Embryonic facial prominence (tissue), 1 donor: Measurements from ENCODE around the gene DCUN1D5.
A peak's percentile ranks its signal among the peaks of the same experiment; 100 is the strongest.

Experiments used
- DNase-seq: peaks from one replicate; pipeline ENCODE4 v3.0.0-alpha.2; 2016; ENCODE audit errors: extremely low spot score

The DCUN1D5 gene

DNA sequence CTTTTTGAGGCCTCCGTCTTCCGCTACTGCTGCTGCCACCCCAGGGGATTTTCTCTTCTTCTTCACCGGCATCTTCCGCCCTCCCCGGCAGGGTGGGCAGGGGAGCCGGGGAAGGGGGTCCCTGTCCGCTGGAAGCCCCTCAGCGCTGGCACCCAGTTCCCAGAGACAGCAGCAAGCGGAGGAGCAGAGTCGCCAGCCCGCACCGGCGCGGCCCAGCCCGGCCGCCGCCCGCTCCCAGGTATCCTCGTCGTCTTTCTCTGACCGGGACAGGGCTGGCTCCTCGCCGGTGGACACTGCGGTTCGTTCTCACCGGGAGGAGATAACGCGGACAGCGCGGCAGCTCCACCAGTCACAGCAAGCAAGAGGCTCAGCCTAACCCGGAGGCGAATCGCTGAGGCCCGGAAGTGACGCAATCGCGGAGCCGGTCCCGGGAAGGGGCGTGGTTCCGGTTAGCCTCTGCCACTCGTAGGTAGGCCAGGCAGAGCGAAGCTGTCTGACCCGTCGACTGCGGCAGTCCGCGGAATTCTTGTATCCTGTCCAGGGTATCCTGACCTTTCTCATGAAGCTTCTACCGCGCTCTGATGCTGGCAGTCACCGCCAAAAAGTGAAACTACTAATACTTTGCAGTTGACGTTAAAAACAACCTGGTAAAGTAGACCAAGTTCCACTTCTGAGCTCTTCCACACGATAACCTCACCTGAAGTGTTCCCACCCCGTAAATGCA lies at the start of gene DCUN1D5:
TSS of gene DCUN1D5 (minus strand) at position 360 of the 724 bp plus-strand sequence. CDS start at position 72, 288 bp downstream.
- DNase-seq = peak; percentile 89

DNA sequence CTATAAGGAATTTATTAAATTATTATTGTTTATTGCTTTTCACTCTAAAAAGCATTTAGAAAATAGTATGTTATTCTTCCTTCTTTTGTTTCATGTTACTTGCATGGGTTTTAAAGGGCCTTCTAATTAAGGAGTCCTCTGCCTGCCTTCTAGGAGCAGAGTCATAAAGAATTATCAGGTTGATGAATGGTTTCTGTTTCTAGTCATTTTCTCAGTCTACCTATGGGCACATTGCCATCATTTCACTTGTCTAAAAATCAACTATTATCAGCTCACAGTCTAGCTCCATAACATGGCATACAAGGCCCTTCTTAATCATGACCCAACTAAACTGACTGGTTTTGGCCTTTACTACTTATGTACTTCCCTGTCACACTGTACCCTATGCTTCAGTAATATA lies 33.5 kb upstream of the DCUN1D5 start:
- DNase-seq = no peak

DNA sequence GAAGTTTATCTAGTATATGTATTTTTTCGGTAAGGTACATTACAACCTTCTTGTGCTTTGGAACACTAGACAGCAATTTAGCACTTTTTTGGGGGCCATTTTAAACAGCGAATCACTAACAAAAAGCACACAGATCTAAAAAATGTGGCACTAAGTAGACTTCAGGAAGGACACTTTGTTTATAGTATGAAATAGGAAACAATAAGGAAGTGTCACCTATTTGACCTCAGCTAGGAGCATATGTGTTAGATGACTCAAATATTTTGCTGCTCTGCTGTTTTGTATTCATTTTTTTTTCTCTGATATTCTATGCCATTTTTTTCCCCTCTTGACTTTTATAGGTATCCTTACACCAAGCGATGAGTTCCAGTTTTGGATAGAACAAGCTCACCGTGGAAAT lies 22.9 kb upstream of the DCUN1D5 start:
- no peak for DNase-seq

DNA sequence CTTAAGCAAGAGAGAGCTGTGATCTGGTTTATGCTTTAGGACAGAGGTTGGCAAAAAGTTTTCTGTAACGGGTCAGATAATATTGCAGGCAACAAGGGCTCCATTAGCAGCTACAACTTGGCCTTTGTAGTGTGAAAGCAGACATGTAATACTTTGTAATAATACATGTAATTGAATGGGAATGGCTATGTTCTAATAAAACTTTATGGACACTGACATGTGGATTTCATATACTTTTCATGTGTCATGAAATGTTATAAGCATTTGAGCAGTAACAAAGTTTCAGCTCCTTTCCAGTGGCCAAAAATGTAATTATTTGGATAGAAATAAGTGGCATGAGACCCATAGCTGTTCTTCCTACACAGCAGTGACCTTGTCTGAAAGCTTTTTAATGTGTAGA lies 20.4 kb upstream of the DCUN1D5 start:
- DNase-seq = no peak

DNA sequence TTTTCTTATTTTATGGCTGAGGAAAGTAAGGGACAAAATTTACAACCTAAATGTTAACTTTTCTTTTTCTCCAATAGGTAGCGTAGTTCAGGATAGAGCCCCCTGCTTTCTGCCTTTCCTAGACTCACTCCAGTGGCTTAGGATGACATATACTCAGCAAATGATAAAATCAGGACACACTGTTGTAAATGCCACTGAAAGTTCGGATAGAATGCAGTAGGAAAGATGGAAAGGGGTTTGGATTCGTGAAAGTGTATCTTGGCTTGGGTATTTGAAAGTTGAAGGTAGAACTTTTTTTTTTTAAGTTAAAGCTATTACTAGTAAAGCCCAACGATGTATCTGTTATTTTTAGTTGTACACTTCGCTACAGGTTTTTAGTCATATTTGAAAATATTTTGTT lies 19.4 kb upstream of the DCUN1D5 start:
- DNase-seq = no peak

DNA sequence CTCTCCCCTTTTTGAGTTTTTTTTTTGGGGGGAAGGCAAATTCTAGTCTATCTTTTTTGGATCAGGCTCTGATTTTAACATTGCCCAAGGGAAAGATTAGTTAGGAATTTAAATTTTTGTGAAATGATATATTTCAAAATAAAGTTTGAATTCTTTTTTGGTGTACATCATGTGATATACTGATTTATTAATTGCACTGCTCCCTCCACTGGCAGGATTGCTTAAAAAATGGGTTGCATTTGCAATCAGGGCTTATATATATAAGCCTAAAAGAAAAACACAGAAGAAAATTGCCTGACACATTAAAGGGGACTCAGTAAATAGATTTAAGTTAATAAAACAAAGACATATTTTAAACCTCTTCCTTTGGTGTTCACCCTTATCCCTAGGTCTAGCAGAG lies 18.4 kb upstream of the DCUN1D5 start:
- no peak for DNase-seq

DNA sequence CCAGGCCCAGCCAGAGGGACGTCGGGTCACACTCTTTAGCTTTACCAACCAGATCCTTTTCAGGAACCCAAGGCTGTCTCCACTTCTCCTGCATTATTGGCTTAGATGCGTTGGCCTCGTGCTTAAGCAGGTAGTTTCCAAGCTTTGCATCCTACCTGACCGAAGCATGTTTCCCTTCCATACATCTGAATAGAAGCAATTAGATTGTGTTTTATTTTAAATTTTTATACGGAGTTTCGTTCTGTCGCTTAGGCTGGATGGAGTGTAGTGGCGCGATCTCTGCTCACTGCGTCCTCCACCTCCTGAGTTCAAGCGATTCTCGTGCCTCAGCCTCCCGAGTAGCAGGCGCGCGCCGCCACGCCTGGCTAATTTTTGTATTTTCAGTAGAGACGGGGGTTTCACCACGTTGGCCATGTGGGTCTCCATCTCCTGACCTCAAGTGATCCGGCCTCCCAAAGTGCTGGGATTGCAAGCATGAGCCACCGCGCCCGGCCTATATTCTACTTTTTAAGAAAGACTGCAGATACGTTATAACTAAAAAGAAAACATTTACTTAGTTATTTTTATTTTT lies 17.9 kb upstream of the DCUN1D5 start:
- DNase-seq = no peak

DNA sequence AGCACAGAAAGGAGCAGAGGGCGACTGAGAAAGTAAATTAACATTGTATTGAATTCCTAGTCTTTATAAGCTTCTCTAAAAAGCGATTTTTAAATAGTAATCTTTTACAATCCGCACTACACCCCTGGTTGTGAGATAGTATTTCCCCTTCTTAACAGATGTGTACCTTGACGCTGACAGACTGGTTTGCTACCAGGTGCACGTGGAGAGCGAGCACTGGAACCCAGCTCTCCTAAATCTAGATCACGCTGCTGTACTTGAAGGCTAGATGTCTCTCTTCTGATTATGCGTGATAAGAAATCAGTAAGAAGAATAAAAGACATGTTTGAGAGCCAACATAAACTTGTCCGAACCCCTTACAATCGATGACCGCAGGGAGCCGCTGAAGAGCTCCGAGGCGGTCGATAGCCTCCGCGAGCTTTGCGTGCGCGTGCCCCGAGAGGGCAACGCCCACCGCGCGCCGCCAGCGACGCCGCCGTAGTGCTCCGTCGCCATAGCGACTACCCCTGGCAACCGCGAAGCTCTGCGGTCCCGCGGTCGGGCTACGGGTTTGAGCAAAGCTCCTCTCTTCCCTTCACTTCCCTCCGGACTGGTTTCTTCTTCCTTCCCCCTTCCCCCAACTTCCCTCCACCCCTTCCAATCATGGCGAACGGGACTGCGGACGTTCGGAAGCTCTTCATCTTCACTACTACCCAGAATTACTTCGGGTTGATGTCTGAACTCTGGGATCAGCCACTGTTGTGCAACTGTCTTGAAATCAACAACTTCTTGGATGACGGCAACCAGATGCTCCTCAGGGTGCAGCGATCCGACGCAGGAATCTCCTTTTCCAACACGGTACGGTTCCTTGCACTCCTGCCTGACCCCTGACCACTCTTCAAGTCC lies 17.2 kb upstream of the DCUN1D5 start, which contains the start of gene DYNC2H1:
TSS of gene DYNC2H1 (plus strand) at position 494 of the 885 bp plus-strand sequence. CDS start at position 643, 149 bp downstream.
- DNase-seq = peak; percentile 88

DNA sequence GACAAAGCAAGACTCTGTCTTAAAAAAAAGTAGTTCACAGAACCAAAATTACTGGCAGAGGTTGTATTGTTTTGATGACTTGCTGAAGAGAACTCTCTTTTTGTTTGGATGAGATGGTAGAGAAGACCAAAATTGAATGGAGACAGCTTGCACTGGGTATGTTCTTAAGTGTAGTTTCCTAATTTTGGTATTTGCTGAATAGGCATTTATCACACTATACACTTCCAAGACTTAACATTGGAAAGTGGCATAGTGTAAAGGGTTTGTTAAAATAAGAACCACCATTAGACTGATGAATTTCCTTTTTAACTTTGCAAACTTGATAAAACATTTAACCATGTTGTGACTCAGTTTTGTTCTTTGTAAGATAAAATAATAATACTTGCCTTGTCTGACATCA lies 5.3 kb upstream of the DCUN1D5 start:
- no peak for DNase-seq

DNA sequence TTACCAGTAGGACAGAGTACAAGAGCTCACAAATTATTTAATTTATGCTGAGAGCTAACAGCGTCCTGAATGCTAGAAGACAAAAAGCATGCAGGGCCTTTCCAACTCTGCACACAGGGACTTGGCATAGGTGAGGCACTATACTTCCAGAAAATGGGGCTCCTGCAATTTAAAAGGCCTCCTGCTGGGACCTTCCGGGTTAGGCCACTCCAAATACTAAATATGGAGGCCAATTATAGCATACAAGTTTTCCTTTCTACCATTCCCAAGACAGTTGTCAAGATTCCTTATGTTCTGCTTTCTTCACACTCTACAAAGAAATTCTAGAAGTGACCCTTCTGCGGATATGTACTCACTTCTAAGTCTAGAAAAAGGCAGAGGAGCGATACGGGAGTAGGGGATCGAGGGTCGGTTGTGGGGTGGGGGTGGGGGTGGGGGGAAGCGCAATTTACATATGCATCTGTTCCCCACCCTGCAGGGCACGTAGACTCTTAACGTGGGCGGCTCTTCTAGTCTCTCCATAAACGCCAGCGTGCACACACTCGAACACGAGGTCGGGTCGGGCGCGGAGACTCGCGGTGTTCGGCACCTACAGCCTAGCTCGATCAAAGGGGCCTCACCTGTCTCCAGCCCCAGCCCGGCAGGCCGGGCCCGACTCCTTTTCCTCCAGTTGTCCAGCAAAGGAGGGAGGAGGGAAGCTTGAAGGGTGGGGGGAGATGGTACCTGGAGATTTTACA lies 728 bp downstream of the DCUN1D5 start:
- DNase-seq = no peak

DNA sequence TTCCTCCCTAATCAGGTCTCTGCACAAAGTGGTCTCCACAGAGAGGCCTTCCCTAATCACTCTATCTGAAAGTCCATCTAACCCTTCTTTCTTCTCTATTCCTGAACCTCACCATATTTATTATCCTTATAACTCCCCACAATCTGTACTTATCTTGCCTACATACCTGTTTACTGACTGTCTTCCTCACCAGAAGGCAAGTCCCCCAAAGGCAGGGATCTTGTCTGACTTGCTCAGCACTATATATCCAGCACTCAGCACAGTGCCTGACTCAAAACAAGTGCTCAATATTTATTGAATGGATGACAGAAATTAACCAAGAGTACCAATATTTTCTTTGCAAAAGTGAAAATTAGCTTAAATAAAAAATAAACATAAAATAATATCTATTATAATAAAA lies 5.5 kb downstream of the DCUN1D5 start:
- no peak for DNase-seq

DNA sequence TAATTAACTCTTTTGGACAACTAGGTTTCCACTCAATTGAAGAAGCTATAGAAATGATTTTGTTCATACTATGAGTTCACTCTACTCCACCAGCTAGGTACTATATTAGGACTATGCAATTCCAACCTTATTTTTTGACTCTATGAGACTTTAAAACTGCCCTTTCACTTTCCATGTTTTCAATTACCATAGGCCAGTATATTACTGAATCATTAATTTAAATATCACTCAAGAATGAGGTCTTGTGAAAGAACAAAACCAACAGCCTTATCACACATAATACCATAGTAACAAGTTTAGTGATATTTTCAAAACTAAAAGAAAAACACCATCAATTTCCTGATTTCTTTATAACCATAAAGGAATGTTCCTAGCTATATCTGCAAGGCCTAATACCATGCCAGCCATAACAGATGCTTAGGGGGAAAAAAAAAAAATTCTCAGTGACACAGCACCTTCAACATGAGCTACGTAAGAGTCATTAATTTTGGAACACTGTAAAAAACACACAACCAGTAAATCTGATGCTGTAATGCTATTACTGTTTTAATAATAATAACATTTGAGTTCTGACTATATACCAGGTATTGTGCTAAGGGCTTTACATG lies 6.1 kb downstream of the DCUN1D5 start:
- no peak for DNase-seq

DNA sequence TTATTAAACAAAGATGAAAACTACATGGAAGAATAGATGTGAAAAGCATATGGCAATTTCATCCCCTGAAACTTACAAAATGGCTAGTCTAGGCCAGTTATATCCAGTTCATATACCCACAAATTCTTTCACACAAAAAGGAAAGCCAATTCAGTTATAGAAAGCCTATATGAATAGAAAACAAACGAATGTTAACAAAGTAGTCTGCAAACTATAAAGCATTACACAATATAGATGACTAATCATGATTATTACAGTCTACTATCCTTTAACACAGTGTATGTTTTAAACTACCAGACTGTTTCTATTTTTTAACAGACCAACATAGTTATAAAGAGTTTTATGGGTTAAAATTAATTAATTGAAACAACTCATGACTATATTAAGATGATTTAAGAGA lies 12.1 kb downstream of the DCUN1D5 start:
- no peak for DNase-seq

DNA sequence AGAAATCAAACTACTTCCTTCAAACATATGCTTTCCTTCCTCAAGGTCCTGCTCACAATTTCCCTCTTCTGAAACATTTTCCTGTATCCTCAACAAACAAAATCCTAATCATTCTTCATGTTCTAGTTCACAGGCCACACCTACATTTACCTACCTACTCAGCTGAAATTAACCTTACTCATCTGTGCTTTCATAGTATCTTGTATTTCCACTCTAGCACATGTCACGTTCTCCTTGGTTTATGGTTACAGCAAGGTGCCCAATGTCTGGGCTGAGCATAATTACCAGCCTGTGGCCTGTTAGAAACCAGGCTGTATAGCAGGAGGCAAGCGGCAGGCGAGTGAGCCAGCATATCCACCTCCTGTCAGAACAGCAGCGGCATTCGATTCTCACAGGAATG lies 13.2 kb downstream of the DCUN1D5 start:
- DNase-seq = no peak

DNA sequence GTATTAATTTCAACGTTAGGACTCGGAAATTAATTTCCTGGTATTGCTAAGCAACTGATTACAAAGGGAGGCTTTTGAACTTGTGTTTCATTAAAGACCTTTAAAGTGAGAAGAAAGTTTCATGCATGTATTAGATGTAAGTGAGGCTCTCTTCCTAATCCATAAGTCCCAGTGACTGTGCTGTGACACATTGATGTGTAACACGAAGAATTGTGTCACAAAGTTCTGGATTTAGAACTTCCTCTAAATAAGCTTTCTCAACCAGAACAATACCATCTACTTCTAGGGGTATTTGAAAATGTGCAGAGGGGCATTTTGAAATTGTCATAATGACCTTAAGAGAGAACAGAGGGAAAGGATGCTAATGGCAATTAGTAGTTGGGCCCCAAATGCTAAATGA lies 14.4 kb downstream of the DCUN1D5 start:
- no peak for DNase-seq

DNA sequence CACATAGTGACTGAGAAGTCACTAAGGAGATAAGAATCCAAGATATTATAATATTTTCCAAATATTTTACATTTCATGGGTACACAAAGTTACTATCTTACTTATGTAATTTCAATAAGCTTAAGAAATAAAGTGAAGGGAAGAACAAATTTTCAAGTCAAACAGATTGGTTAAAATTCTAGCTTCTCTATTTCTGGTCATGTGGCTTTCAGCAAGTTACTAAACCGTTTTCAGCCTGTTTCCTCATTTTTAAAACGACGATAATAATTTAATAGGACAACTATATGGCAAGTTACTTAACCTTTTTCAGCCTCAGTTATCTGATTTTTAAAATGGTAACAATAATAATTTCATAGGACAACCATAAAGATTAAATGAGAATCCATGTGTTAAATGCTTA lies 15.6 kb downstream of the DCUN1D5 start:
- DNase-seq = no peak

DNA sequence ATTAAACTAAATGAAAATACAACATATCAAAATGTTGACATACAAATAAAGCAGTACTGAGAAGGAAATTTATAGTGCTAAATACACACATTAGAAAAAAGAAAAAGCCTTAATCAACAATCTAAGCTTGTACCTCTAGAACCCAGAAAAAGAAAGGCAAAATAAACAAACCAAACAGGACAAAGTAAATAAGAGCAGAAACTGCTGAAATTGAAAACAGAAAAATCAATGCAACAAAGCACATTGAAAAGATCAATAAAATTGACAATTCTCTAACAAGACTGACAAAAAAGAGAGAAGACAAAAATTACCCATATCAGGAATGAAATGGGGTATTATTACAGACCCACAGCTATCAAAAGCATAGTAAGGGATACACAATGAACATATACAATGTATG lies 21.0 kb downstream of the DCUN1D5 start:
- DNase-seq = no peak

DNA sequence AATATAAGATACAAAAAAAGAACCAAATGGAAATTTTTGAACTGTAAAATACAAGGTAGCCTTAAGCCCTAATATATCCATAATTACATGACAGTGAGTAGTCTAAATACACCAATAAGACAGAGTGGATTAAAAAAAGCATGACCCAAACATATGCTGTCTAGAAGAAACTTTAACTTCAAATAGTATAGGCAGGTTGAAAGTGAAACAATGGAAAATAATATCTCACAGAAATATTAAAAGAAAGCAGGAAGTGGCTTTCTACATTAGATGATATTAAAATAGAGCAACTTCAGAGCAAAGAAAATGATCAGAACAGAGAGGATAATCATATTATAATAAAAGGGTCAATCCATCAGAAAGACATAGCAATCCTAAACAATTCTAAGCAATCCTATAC lies 21.8 kb downstream of the DCUN1D5 start:
- no peak for DNase-seq

DNA sequence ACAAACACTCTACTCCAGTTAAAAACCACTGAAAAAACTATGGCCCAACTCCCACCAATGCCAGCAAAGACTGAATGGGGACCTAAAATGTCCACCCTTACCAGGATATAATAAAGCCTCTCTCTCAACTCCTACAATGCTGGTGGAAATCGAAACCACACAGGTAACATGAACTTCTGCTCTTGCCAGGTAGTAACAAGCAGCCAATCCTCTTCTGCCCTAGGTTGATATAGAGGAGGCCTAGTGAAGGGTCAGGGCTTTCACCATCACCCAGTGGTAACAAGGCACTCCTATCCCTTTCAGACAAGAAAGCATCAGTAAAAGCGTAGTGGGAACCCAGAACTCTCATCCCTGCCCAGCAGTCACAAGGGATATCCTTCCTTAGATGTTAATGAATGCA lies 22.6 kb downstream of the DCUN1D5 start:
- DNase-seq = no peak

DNA sequence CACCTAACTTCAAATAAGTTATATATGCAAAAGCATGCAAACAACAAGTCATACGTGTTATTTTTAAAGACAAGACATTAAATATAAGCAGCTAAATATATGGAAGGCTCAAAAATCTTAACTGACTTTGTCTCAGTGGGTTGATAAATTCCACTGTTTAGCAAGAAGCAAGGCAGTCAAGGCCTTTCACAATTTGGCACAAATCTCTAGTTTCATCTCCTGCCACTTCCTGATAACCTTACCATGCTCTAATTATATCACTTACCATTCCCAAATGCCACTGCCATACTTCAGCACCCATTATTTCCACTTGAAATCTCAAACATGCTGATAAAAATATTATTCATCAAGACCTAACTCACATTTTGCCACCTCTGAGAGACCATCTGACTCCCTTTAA lies 24.8 kb downstream of the DCUN1D5 start:
- no peak for DNase-seq

DNA sequence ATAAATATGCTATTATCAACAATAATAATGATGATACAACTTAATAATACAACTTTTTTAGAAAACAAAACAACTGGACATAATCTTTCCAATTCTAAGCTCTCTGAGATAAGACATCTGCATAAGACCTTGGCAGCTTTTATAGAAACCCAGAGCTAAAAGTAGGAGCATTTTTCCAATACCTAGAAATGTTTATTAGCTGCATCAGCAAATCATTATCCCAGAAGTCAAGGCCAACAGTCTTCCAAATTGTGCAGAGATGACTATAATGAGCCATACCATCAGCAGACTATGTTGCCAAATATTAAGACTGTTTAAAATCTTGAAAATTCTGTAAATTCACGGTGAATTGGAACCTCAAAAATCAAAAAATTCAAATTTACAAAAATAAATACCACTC lies 30.3 kb downstream of the DCUN1D5 start:
- no peak for DNase-seq
